ENCODE measurements around the gene GNG2.

Gene GNG2

DNA sequence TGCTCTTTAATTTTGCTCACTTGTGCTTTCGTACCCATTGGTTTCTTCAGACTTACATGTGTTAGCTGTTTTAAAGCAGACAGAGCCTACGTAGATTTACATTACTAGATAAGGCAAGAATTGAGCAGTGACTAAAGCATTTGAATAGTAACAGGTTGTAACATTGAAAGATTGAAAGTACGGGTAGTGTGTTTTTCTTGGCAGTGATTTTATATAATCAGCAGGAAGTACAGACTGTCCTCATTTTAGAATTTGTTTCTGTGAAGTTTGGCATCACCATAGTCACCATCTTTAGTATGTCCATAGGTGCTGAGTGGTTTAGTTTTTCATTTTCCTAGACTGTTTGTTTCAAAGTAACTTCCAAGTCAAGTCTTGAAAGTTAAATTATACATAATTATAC is 142.9 kb downstream of the GNG2 start:
- peak overlapping the region; percentile 98 for H3K27ac ChIP-seq (ENCODE audit: low read depth, low read length)
- H3K79me2 ChIP-seq (ENCODE audit: control insufficient read depth, insufficient read depth, low read length, unreplicated experiment): peaks cover 31% of the 10 kb centered on the region
- H3K4me1 ChIP-seq (ENCODE audit: control insufficient read depth, insufficient read depth, low read length, unreplicated experiment): peaks cover 66% of the 10 kb centered on the region
- H3K36me3 ChIP-seq (ENCODE audit: insufficient read depth, low read length): peaks cover 75% of the 10 kb centered on the region
- no peak overlapping the region for H2AFZ ChIP-seq (ENCODE audit: low read length, unreplicated experiment)
- no peaks in the 10 kb centered on the region for H3K27me3 ChIP-seq (ENCODE audit: insufficient read depth, low read length)
- H3K4me3 ChIP-seq (ENCODE audit: low read depth, low read length): 0 out of 2 replicates have a peak overlapping the region, but pooled peaks have one; percentile 13

DNA sequence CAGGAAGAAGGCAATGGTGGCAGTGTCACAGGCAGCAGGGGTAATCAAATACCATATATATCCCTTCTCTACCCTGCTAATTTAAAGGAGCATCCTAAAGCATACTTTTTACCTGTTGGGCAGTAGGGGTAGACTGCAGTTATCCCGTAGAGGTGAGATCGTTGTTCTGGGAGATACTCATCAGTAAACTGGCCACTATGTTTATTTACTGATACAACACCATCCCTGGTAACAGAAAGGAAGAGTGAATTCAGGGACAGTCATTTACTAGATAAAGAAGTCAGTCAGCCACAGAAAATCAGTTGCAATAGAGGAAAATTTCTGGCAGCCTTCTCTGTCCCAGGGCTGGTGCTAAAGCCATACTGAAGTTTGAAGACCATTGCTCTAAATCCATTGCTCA is 145.2 kb downstream of the GNG2 start:
- H3K27me3 ChIP-seq (ENCODE audit: insufficient read depth, low read length): no peaks in the 10 kb centered on the region
- H3K36me3 ChIP-seq (ENCODE audit: insufficient read depth, low read length): peaks cover 87% of the 10 kb centered on the region
- H3K79me2 ChIP-seq (ENCODE audit: control insufficient read depth, insufficient read depth, low read length, unreplicated experiment): peaks cover 26% of the 10 kb centered on the region
- H3K27ac ChIP-seq (ENCODE audit: low read depth, low read length): peak overlapping the region; percentile 98
- no peak overlapping the region for H3K4me3 ChIP-seq (ENCODE audit: low read depth, low read length)
- H2AFZ ChIP-seq (ENCODE audit: low read length, unreplicated experiment): no peak overlapping the region
- H3K4me1 ChIP-seq (ENCODE audit: control insufficient read depth, insufficient read depth, low read length, unreplicated experiment): peaks cover 43% of the 10 kb centered on the region

DNA sequence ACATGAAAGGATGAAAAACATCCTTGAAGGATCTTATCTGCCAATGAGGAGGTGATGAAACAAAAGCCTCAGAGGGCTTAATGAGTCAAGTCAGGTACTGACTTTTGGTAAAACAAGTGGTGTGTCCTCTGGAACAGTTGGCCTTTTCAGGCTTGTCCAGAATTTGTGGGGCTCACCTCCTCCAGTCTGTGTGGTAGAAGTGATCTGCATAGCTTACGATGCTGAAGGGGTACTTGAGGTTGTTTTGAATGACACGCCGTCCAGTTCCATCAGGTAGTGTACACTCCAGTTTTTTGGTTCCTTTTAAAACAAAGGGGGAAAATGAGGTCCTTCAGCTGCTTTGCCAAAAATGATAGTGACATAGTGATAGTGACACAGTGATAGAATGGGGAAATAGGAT is 145.9 kb downstream of the GNG2 start:
- Histone ChIP-seq H3K27ac (ENCODE audit: low read depth, low read length) (peak overlapping the region; percentile 98), H2AFZ (ENCODE audit: low read length, unreplicated experiment) (no peak overlapping the region), H3K36me3 (ENCODE audit: insufficient read depth, low read length) (peaks cover 88% of the 10 kb centered on the region), H3K27me3 (ENCODE audit: insufficient read depth, low read length) (no peaks in the 10 kb centered on the region), H3K4me1 (ENCODE audit: control insufficient read depth, insufficient read depth, low read length, unreplicated experiment) (peaks cover 41% of the 10 kb centered on the region), H3K4me3 (ENCODE audit: low read depth, low read length) (no peak overlapping the region), H3K79me2 (ENCODE audit: control insufficient read depth, insufficient read depth, low read length, unreplicated experiment) (peaks cover 23% of the 10 kb centered on the region)

DNA sequence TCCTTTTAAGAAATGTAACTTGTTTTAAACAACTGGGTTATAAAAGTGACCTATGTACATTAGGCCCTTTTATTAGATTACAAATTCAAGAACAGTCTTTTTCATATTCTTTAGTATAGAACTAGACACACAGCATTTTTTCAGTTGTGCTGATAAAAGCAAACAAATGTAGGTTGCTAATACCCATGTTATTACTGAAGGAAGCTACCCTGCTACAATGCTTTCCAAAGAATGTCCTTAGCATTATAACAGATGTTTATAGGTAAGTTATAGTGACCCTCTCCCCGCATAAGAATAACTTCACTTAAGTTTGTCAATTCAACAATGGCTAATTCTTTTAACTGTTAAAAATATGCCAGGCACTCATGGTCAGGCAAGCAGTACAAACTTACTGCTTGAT is 146.8 kb downstream of the GNG2 start:
- Histone ChIP-seq H3K27me3 (ENCODE audit: insufficient read depth, low read length) (no peaks in the 10 kb centered on the region), H3K79me2 (ENCODE audit: control insufficient read depth, insufficient read depth, low read length, unreplicated experiment) (peaks cover 20% of the 10 kb centered on the region), H3K4me1 (ENCODE audit: control insufficient read depth, insufficient read depth, low read length, unreplicated experiment) (peaks cover 42% of the 10 kb centered on the region), H3K4me3 (ENCODE audit: low read depth, low read length) (no peak overlapping the region), H3K27ac (ENCODE audit: low read depth, low read length) (peak overlapping the region; percentile 98), H2AFZ (ENCODE audit: low read length, unreplicated experiment) (no peak overlapping the region), H3K36me3 (ENCODE audit: insufficient read depth, low read length) (peaks cover 88% of the 10 kb centered on the region)

DNA sequence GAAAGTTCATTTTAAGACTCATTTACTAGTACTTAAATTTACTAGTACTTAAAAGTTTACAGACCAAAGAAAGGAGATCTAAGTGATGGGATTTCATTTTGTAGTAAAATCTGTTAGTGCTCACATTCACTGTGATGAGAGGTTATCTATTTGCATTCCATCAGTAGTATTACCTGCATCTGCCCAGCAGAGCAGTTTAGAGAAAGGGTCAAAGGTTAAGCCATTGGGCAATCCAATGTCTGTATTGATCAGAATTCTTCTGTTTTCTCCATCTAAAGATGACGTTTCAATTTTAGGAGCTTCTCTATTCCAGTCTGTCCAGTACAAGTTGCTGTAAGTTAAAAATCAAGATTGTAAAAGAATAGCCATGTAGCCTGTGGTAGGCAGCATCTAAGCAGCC is 147.2 kb downstream of the GNG2 start:
- peak overlapping the region; percentile 98; the same call in 1 of the 2 replicates for H3K27ac ChIP-seq (ENCODE audit: low read depth, low read length)
- H2AFZ ChIP-seq (ENCODE audit: low read length, unreplicated experiment): no peak overlapping the region
- H3K27me3 ChIP-seq (ENCODE audit: insufficient read depth, low read length): no peaks in the 10 kb centered on the region
- peaks cover 85% of the 10 kb centered on the region for H3K36me3 ChIP-seq (ENCODE audit: insufficient read depth, low read length)
- peaks cover 42% of the 10 kb centered on the region for H3K4me1 ChIP-seq (ENCODE audit: control insufficient read depth, insufficient read depth, low read length, unreplicated experiment)
- no peak overlapping the region for H3K4me3 ChIP-seq (ENCODE audit: low read depth, low read length)
- H3K79me2 ChIP-seq (ENCODE audit: control insufficient read depth, insufficient read depth, low read length, unreplicated experiment): peaks cover 15% of the 10 kb centered on the region

DNA sequence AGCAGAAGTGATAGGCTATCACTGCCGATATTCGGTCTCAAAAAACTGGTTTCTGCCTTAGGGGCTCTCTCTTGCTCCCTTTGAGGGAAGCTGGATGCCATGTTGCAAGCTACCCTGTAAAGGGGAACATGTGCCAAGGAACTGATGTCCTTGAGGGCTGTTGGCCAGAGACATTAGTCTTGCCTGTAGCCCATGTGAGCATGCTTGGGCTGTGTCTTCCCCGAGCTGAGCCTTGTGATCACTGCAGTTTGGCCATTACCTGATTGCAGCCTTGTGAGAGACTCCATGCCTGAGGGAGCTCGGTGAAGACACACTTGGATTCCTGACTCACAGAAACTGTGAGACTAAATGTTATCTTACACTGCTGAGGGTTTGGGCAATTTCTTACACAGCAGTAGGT is 147.7 kb downstream of the GNG2 start:
- Histone ChIP-seq H3K4me3 (ENCODE audit: low read depth, low read length) (no peak overlapping the region), H2AFZ (ENCODE audit: low read length, unreplicated experiment) (no peak overlapping the region), H3K79me2 (ENCODE audit: control insufficient read depth, insufficient read depth, low read length, unreplicated experiment) (peaks cover 13% of the 10 kb centered on the region), H3K4me1 (ENCODE audit: control insufficient read depth, insufficient read depth, low read length, unreplicated experiment) (peaks cover 42% of the 10 kb centered on the region), H3K27ac (ENCODE audit: low read depth, low read length) (0 out of 2 replicates have a peak overlapping the region, but pooled peaks have one; percentile 98), H3K36me3 (ENCODE audit: insufficient read depth, low read length) (peaks cover 81% of the 10 kb centered on the region), H3K27me3 (ENCODE audit: insufficient read depth, low read length) (no peaks in the 10 kb centered on the region)

DNA sequence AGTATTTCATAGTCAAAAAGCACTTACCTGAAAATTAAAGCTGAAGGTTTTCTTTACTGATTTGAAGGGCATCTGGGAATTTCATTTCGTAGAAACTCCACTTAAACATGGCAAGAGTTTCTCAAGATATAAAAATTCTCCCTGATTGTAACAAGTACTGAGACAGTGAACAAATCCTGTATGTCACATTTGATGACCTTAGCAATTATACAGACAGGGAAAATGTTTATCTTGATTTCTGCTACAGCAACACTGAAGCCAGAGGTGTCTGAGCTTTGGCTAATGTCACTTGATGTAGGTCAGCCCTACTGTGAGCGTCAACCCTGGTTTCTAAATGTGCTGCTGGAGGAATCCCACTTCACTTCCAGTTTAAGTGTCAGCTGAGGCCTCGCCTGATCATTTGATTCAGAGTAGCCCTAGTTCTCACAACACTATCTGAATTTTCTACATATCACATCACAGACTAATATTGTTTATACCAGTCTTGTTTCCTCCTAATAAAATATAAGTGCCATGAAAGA is 149.8 kb downstream of the GNG2 start:
- no peak overlapping the region for H3K4me3 ChIP-seq (ENCODE audit: low read depth, low read length)
- peaks cover 71% of the 10 kb centered on the region for H3K36me3 ChIP-seq (ENCODE audit: insufficient read depth, low read length)
- H2AFZ ChIP-seq (ENCODE audit: low read length, unreplicated experiment): no peak overlapping the region
- H3K27me3 ChIP-seq (ENCODE audit: insufficient read depth, low read length): no peaks in the 10 kb centered on the region
- peaks cover 11% of the 10 kb centered on the region for H3K79me2 ChIP-seq (ENCODE audit: control insufficient read depth, insufficient read depth, low read length, unreplicated experiment)
- H3K27ac ChIP-seq (ENCODE audit: low read depth, low read length): 0 out of 2 replicates have a peak overlapping the region, but pooled peaks have one; percentile 21
- peaks cover 33% of the 10 kb centered on the region for H3K4me1 ChIP-seq (ENCODE audit: control insufficient read depth, insufficient read depth, low read length, unreplicated experiment)

DNA sequence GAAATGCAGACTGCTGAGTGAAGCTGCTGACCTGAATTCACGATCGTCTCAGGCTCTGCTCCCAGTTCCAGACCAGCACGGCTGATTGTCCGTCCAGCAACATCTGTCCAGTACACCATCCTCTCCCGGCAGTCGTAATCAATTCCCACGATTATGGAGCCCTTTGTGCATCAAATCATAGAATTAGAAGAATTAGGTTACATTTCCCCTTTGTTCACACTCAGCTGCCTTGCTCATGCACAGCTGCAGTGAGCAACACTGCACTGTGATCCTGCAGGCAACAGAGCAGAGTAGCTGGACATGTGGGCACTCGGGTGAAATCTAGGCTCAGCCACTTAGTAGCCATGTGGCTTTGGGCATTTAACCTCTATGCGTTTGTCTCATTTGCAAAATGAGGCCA is 151.1 kb downstream of the GNG2 start:
- Histone ChIP-seq H3K79me2 (ENCODE audit: control insufficient read depth, insufficient read depth, low read length, unreplicated experiment) (peaks cover 6% of the 10 kb centered on the region), H3K4me1 (ENCODE audit: control insufficient read depth, insufficient read depth, low read length, unreplicated experiment) (peaks cover 30% of the 10 kb centered on the region), H2AFZ (ENCODE audit: low read length, unreplicated experiment) (no peak overlapping the region), H3K4me3 (ENCODE audit: low read depth, low read length) (no peak overlapping the region), H3K27me3 (ENCODE audit: insufficient read depth, low read length) (no peaks in the 10 kb centered on the region), H3K27ac (ENCODE audit: low read depth, low read length) (peak overlapping the region; percentile 67; the same call in 1 of the 2 replicates), H3K36me3 (ENCODE audit: insufficient read depth, low read length) (peaks cover 58% of the 10 kb centered on the region)

DNA sequence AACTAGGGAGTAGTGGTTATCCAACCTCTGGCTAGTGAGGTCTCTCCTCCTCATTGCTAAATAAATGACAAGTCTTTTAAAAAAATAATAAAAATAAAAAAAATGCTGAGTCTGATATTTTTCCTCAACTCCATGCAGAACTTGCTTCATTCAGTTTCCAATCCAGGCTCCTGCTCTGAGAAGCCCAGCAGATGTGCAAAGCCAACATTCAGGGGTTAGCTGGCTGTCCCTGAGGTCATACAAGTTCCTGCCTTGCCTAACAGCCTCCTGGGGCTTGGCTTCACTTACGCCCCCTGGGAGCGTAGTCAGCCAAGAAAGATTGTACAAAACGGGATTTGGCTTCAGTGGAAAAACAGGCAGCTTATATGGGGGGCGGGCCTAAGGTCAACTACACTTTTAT is 152.2 kb downstream of the GNG2 start:
- Histone ChIP-seq H3K79me2 (ENCODE audit: control insufficient read depth, insufficient read depth, low read length, unreplicated experiment) (peaks cover under 1% of the 10 kb centered on the region), H3K36me3 (ENCODE audit: insufficient read depth, low read length) (peaks cover 47% of the 10 kb centered on the region), H3K27ac (ENCODE audit: low read depth, low read length) (peak overlapping the region; percentile 67), H2AFZ (ENCODE audit: low read length, unreplicated experiment) (no peak overlapping the region), H3K4me1 (ENCODE audit: control insufficient read depth, insufficient read depth, low read length, unreplicated experiment) (peaks cover 27% of the 10 kb centered on the region), H3K27me3 (ENCODE audit: insufficient read depth, low read length) (no peaks in the 10 kb centered on the region), H3K4me3 (ENCODE audit: low read depth, low read length) (no peak overlapping the region)

DNA sequence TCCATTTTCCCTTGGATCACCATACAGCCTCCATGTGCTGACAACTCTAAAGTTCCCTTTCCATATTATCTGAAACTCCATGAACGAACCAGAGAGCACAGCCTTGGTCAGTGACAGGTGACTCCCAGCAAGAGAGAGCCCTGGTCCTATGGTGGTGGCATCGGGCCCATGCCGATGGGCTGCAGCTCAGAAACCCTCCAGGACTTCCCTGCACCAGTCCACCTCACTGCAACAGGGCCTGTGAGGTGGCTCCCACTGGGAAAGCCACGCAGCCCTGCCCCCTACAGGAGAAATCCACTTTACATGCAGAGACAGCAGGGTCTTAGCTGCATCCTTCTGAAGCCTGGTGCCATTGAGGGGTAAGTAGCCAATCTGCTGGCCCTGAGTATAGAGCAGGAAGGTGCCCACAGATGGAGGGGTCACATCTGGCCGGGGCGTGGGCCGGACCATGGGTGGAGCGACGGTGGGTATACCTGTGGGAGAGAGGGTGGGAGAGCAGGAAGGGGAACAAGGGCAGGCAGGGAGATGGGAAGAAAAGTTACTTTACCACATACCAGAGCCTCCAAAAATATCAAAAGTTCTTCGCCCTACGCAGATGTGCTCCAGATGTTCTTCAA is 153.7 kb downstream of the GNG2 start:
- Histone ChIP-seq H3K4me1 (ENCODE audit: control insufficient read depth, insufficient read depth, low read length, unreplicated experiment) (peaks cover 38% of the 10 kb centered on the region), H3K27ac (ENCODE audit: low read depth, low read length) (peak overlapping the region; percentile 67), H2AFZ (ENCODE audit: low read length, unreplicated experiment) (no peak overlapping the region), H3K4me3 (ENCODE audit: low read depth, low read length) (no peak overlapping the region), H3K79me2 (ENCODE audit: control insufficient read depth, insufficient read depth, low read length, unreplicated experiment) (no peaks in the 10 kb centered on the region), H3K36me3 (ENCODE audit: insufficient read depth, low read length) (peaks cover 44% of the 10 kb centered on the region), H3K27me3 (ENCODE audit: insufficient read depth, low read length) (no peaks in the 10 kb centered on the region)

DNA sequence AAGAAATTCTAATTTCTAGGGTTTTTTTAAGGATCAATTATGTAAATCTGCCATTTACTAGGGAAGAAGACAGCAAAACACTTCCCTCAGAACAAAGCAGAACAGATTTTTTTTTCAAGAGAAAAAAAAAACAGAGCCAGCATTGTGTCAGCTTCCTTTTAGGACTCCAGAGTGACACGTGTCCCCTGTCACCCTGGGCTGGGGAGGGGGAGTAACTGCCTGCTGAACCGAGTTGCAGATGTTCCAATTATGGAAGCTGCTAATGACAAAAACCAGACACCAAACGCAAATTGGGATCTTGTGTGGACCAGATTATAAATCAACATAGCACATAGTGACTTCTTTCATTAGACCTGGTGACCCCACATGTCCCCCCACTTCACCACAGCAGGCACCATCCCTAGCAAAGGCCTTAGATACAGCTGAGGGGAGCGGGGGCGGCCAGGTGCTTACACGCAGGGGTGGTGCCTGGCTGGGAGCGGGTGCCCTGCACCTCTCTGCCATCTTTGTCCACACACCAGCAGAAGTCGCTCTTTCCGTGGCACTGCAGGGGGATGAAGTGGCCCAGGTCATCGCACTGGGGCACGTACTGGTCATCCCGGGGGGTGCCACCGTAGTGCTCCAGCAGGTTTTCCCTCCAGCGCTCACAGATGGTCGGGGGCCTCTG is 154.3 kb downstream of the GNG2 start:
- Histone ChIP-seq H2AFZ (ENCODE audit: low read length, unreplicated experiment) (no peak overlapping the region), H3K4me3 (ENCODE audit: low read depth, low read length) (no peak overlapping the region), H3K36me3 (ENCODE audit: insufficient read depth, low read length) (peaks cover 45% of the 10 kb centered on the region), H3K79me2 (ENCODE audit: control insufficient read depth, insufficient read depth, low read length, unreplicated experiment) (no peaks in the 10 kb centered on the region), H3K27ac (ENCODE audit: low read depth, low read length) (no peak overlapping the region), H3K27me3 (ENCODE audit: insufficient read depth, low read length) (no peaks in the 10 kb centered on the region), H3K4me1 (ENCODE audit: control insufficient read depth, insufficient read depth, low read length, unreplicated experiment) (peaks cover 38% of the 10 kb centered on the region)

All from ACC112 (cell line).